GM18867 (cell line): ENCODE measurements around the gene TARBP1.

ENCODE experiments used
- ATAC-seq: cut with Tn5 transposase; IDR thresholded peaks from one replicate; pipeline ENCODE4 v1.9.1; 2021; ENCODE audit warnings: mild to moderate bottlenecking, moderate library complexity; ENCODE audit not compliant: unreplicated experiment

TARBP1 gene

DNA sequence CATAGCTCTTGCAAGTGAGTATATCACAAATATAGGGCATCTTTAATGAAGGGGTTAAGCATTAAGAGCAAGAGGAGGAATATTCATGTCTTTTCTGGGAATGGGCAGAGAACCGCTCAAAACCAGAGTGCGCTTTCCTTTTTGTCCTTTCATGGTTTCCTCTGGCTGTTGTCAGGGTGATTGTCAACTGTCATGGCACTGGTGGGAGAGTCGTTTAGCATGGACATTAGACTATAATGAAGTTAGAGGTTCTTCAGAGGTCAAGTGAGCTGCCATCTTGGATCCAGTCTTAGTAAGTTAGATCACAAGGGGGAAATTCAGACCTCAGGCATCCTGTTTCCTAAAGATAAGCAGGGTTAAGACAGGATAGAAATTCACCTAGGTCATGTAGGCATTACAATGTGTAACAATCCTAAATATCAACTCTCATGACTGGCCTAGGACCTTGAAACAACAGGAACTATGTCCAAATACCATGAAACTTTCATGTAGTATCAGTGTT, 117.8 kb downstream of the TARBP1 start:
- ATAC-seq, result no peak

DNA sequence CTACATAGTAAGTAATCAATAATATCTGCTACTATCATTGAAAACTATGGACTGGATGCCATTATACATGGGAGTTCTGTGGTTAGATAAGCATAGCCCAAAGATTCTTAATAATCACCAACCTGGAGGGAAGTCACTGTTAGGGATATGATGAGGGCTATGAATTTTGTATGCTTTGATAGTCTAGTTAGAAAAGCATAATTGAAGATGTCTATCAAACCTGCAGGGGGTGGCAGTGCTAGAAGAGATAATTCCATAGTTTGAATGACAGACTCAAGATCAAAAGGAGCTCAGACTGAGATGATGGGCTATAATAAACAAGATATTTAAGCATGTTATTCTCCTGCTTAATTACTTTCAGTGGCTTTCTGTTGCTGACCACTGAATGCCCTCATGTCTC, 121.1 kb downstream of the TARBP1 start:
- ATAC-seq, result no peak

- ATAC-seq, result peak; percentile 82
These were observed 122.2 kb downstream of the TARBP1 start for GRCh38 chr1:234356615-234357269.

GRCh38 chr1:234355782-234356510, 123.0 kb downstream of the TARBP1 start:
- no peak for ATAC-seq

- ATAC-seq, result no peak
These were observed 130.0 kb downstream of the TARBP1 start for GRCh38 chr1:234348964-234349363.

DNA sequence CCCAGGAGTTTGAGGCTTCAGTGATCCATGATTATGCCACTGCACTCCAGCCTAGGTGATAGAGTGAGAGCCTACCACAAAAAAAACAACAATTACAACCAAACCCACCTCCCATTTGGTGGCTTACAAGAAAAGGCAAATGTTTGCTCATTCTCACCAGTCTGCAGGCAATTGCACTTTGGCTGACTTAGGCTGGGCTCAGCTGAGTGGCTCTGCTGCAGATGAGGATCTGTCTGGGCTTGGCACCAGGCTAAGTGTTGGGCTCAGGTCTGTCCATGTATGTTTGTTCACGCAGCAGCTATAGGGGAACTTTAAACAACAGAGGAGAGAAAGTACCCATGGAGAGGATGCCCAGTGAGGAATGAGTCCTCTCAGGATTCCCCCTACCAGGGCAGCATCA, 133.7 kb downstream of the TARBP1 start:
- no peak for ATAC-seq

- ATAC-seq, result no peak
These were observed 136.2 kb downstream of the TARBP1 start for GRCh38 chr1:234342774-234343173.
